HG02642 (cell line): ENCODE results near the gene UBE2C.
"Not testable (repeated sequence)": the region's sequence is repeated elsewhere in the genome, so short reads cannot be mapped to it uniquely, and the experiment has no call there.

ENCODE experiments used
- ATAC-seq: cut with Tn5 transposase; IDR thresholded peaks from one replicate; pipeline ENCODE4 v1.9.1; 2021; ENCODE audit warnings: mild to moderate bottlenecking; ENCODE audit not compliant: unreplicated experiment, poor library complexity

UBE2C gene

DNA sequence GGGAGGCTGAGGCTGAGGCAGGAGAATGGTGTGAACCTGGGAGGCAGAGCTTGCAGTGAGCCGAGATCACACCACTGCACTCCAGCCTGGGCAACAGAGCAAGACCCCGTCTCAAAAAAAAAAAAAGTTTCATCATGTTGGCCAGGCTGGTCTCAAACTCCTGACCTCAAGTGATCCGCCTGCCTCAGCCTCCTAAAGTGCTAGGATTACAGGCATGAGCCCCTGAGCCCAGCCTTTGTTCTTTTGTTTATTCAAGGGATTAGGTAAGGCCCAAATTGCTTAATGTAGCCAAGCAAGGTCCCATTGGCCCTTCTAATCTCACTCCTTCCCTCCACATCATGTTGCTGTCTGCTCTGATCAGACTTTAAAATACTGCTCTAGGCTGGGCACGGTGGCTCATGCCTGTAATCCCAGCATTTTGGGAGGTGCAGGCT, 17.2 kb downstream of the UBE2C start:
- ATAC-seq, result not testable (repeated sequence)

- ATAC-seq, result no peak
Observed at GRCh38 chr20:45832619-45833018, 20.2 kb downstream of the UBE2C start.

DNA sequence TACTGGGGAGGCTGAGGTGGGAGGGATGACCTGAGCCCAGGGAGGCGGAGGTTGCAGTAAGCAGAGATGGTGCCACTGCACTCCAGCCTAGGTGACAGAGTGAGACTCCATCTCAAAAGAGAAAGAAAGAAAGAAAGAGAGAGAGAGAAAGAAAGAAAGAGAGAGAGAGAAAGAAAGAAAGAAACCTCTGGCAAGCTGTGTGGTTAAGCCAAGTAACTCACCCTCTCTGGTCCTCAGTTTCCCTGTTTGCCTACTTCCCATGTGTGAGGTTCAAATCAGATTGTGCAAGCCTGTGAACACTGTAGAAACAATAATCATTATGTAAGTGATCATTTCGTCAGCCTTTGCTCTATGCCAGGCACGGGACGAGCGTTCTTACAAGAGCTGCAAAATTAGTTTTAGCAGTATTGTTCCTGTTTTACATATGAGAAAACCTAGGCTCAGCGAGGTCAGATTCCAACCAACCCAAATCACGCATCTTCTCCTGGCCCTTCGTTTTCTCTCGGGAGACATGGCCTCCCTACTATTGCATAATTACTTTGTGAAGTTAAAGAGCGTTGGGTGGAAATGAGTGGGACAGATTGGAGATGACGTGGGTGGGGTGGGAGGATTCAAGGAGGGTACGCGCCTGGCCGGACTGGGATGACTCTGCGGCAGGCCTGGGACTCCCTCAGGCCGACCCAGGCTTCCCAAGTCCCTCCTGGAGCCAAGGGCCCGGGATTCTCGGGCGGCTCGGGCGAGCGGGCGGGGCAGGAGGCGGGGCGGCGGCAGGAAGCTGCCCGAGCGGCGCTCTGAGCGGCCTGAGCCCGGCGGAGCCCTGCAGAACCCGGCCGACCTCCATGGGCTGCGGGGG, 20.8 kb downstream of the UBE2C start, which contains the start of gene SNX21:
SNX21 (plus strand) TSS at position 770 of the 853 bp plus-strand sequence. CDS start 121 bp downstream, outside the sequence.
- ATAC-seq, result no peak

DNA sequence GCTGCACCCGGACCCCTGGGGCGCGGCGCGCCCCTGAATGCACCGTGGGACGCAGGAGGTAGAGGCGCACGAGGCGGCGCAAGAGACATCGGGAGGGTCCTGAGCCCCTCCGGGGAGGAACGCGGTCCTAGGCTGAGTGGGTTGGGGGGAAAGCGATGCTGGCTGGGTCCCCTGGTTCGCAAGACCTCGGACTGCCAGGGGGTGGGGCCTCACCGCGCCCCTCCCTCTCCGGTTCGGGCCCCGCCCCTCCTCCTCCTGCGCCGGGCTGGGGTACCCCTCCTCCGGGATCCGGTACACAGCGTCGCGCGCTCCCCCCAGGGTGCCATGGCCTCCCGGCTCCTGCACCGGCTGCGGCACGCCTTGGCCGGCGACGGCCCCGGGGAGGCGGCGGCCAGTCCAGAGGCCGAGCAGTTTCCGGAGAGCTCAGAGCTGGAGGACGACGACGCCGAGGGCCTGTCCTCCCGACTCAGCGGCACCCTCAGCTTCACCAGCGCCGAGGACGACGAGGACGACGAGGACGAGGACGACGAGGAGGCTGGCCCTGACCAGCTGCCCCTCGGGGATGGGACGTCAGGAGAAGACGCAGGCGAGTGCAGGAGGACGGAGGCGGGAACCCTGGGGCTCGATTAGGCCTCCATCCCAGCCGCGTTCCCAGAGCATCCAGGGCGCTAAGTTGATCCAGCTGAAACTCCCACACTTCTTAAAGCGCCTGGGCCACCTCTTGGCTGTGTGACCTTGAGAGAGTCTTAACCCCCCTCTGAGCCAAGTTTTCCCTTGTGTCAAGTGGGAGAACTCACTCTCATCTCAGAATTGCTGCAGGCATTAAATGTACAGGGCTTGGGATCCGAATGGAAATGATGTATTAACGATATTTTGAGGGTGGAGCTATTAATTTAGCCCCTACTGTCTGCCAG, 21.7 kb downstream of the UBE2C start:
- no peak for ATAC-seq

GRCh38 chr20:45834797-45835161, 22.3 kb downstream of the UBE2C start:
- no peak for ATAC-seq

DNA sequence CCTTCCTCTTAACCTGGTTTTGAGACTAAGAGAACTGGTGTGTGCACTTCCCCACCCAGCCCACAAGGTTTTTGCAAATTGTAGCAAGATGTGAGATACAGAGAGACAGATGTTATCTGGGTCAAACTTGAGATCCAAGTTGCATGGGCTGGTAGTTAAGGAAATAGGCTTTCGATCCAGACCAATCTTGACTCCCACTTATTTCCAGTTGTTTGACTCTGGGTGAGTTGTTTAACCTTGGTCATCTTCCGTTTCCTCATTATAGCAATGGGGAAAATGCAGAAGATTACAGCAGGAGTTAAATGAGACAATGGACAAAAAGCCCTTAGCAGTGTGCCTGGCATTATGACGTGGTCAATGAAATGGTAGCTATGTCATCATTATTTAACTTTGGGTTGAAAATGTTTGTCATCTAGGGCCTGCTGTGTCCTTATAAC, 22.9 kb downstream of the UBE2C start:
- ATAC-seq, result no peak

GRCh38 chr20:45835825-45836224, 23.4 kb downstream of the UBE2C start:
- no peak for ATAC-seq

- ATAC-seq, result no peak
Observed at GRCh38 chr20:45836841-45837240, 24.4 kb downstream of the UBE2C start.

DNA sequence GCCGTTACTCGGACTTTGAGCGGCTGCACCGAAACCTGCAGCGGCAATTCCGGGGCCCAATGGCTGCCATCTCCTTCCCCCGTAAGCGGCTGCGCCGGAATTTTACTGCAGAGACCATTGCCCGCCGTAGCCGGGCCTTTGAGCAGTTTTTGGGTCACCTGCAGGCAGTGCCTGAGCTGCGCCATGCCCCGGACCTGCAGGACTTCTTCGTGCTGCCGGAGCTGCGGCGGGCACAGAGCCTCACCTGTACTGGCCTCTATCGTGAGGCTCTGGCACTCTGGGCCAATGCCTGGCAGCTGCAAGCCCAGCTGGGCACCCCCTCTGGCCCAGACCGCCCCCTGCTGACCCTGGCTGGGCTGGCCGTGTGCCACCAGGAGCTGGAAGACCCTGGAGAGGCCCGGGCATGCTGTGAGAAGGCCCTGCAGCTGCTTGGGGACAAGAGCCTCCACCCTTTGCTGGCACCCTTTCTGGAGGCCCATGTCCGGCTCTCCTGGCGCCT, 28.3 kb downstream of the UBE2C start:
- ATAC-seq, result no peak

DNA sequence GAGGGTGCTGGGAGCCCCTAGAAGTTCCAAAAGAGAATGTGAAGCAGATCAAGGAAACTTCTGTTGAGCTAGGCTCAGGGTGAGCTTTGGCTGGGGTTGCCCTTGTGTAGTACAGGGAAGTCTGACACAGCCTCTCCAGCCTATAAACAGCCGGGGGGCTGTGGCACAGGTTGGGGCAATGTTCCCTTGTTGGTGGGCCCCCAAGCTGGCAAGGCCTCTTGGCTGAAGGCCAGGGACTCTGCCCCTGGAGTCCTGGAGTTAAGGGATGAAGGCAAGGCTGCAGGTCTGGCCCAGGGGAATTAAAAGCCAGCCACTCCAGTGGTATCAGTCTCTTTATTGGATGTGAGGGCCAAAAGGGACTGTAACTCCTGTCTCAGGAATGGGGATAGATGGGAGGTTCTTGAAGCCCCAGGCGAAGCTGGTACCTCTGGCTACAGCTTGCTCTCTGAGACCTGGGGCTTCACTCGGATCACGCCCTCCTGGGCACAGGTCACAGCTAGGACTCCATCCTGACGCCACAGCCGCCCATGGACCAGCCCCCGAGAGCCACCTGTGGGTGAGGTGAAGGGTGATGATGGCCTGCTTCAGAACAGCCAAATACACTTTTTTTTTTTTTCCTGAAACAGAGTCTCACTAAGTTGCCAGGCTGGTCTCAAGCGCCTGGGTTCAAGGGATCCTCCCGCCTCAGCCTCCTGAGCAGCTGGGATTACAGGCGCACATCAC, 29.1 kb downstream of the UBE2C start:
- no peak for ATAC-seq

DNA sequence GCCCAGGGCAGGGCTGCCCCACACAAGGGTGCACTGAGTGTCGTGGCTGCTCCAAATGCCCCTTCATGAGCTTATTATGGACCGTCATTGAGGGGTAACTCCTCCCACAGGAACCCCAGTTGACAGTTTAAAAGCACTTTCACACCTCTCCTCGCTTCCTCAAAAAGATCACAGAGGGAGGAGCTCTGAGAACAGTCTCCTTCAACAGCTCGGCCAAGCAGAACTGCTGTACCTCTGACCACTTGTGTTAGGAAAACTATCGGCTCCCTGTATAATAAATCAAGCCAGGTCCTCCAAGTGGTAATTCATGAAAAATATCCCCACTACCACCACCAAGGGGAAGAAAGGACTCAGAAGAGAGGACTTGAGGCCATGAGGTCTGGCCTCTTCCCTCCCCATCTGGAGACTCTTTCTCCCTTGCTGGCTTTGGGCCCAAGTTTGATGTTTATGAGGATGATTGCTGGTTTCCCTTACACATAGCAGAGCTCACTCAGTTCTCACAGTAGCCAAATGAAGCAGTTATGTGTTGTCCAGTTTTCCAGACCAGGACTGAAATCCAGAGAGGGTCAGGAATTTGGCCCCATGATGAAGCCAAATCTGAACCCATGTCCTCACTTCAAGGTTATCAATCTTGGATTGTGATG, 29.8 kb downstream of the UBE2C start:
- no peak for ATAC-seq

GRCh38 chr20:45843506-45843905, 31.1 kb downstream of the UBE2C start:
- no peak for ATAC-seq

GRCh38 chr20:45845452-45845851, 33.0 kb downstream of the UBE2C start:
- ATAC-seq, result no peak

DNA sequence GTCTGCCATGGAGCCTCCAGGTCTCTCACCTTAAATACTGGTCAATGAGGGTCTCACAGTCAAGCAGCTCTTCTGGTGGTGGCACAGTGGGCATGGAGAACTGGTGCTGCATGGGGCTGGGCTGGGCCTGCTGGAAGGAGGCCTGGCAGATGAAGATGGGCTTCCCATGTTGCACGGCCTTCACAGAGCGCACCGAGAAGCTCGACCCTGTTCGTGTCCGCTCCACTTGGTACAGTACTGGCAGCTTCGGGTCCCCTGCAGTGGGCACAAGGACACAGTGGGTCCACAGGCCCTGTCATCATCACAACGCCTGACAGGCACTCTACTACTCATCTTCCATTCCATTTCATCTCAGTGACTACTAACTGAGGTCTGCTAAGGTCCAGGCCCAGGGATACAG, 36.0 kb downstream of the UBE2C start:
- no peak for ATAC-seq

DNA sequence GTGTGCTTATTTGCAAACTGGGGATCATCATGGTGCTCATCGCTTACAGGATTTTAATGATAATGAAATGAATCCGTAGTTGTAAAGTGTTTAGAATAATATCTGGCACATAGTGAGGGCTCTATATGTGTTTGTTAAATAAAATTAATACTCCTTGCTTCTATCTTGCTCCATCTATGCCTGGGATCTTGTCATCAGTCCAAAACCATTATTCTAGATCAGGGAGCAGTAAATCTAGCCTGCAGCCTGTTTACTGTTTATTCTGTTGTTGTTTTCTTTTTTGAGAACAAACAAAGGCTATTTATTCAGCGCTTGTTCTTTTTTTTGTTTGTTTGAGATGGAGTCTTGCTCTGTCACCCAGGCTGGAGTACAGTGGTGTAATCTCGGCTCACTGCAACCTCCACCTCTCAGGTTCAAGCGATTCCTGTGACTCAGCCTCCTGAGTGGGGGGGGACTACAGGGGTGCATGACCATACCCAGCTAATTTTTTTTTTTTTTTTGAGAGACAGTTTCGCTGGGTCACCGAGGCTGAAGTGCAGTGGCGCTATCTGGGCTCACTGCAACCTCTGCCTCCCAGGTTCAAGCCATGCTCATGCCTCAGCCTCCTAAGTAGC, 36.6 kb downstream of the UBE2C start:
- ATAC-seq, result no peak

- ATAC-seq, result no peak
Observed at GRCh38 chr20:45850238-45850637, 37.8 kb downstream of the UBE2C start.

- no peak for ATAC-seq
Observed at GRCh38 chr20:45850926-45851325, 38.5 kb downstream of the UBE2C start.

- ATAC-seq, result no peak
Observed at GRCh38 chr20:45851501-45851900, 39.1 kb downstream of the UBE2C start.

GRCh38 chr20:45852326-45852725, 39.9 kb downstream of the UBE2C start:
- ATAC-seq, result no peak
